HepG2 (cell line): ENCODE measurements around the gene ZNF764. TPM values are rescaled to one million over a fixed set of nuclear protein-coding genes. Genes with fewer than 3 reads are reported as not detected.
A peak's percentile ranks its signal among the peaks of the same experiment; 100 is the strongest.

Experiments used
- AGO2 ChIP-seq: fragments of 200-400 bp; formaldehyde crosslinking; optimal IDR thresholded peaks from 2 replicates; pipeline ENCODE3; 2017; ENCODE audit warnings: mild to moderate bottlenecking, low read depth, low read length, moderate library complexity
- BCLAF1 ChIP-seq: fragments of 450-650 bp; IDR thresholded peaks from 2 replicates; pipeline ENCODE4 v1.6.1; 2017; ENCODE audit warnings: mild to moderate bottlenecking
- HMGXB3 ChIP-seq: sonication (generic); formaldehyde crosslinking; IDR thresholded peaks from 2 replicates; pipeline ENCODE4 v1.4.0; 2020; ENCODE audit warnings: missing genetic modification reagents, borderline replicate concordance
- KDM1A ChIP-seq: IDR thresholded peaks from 2 replicates; pipeline ENCODE4 v1.6.1; 2016; ENCODE audit warnings: missing compliant biosample characterization
- NFYB ChIP-seq: sonication (generic); formaldehyde crosslinking; IDR thresholded peaks from 2 replicates; pipeline ENCODE4 v1.4.0; 2020; ENCODE audit warnings: missing genetic modification reagents
- SIN3B ChIP-seq: fragments of 150-350 bp; IDR thresholded peaks from 2 replicates; pipeline ENCODE4 v1.6.1; 2014; ENCODE audit warnings: low read length
- SP2 ChIP-seq: sonication (generic); formaldehyde crosslinking; IDR thresholded peaks from 2 replicates; pipeline ENCODE4 v1.5.1; 2020; ENCODE audit warnings: mild to moderate bottlenecking, missing genetic modification reagents
- STAG1 ChIP-seq: sonication (generic); formaldehyde crosslinking; IDR thresholded peaks from 2 replicates; pipeline ENCODE4 v1.4.0; 2020; ENCODE audit warnings: missing genetic modification reagents
- ZBTB33 ChIP-seq: sonication (generic); formaldehyde crosslinking; IDR thresholded peaks from 2 replicates; pipeline ENCODE4 v1.4.0; 2020; ENCODE audit warnings: missing genetic modification reagents
- ZFP37 ChIP-seq: sonication (generic); formaldehyde crosslinking; IDR thresholded peaks from 2 replicates; pipeline ENCODE4 v1.4.0; 2020; ENCODE audit warnings: missing genetic modification reagents, borderline replicate concordance
- ZIK1 ChIP-seq: sonication (generic); formaldehyde crosslinking; IDR thresholded peaks from 2 replicates; pipeline ENCODE4 v1.5.0; 2020; ENCODE audit warnings: mild to moderate bottlenecking, low read depth, missing genetic modification reagents, borderline replicate concordance
- ZNF142 ChIP-seq: sonication (generic); formaldehyde crosslinking; IDR thresholded peaks from 2 replicates; pipeline ENCODE4 v1.4.0; 2020; ENCODE audit warnings: missing genetic modification reagents
- ZNF263 ChIP-seq: sonication (generic); formaldehyde crosslinking; IDR thresholded peaks from 2 replicates; pipeline ENCODE4 v1.4.0; 2020; ENCODE audit warnings: missing genetic modification reagents
- ZNF431 ChIP-seq: sonication (generic); formaldehyde crosslinking; IDR thresholded peaks from 2 replicates; pipeline ENCODE4 v1.9.0; 2022; ENCODE audit warnings: missing genetic modification reagents, low read depth, mild to moderate bottlenecking, borderline replicate concordance
- polyA plus RNA-seq, 8 experiments: library from polyadenylated mRNA; depleted of rRNA in 3 of 8; stranded (reverse) in 7 of 8; unstranded in 1 of 8; fragments of >200 nt; fragmentation: Illumina TruSeq in 4 of 8; extraction: Trizol in 4 of 8; gene quantifications; 2 replicates each; pipeline versions ENCODE4 v1.2.1 to v1.2.3, GENCODE V29; 2011 to 2016; ENCODE audit warnings: low read depth in 4 of 8, missing spikeins in 1 of 8, mixed read lengths in 1 of 8; ENCODE audit not compliant: insufficient read depth in 1 of 8
- total RNA-seq, 5 experiments: library from RNA; depleted of rRNA; stranded (reverse); fragments of >200 nt; fragmentation: Illumina TruSeq; extraction: Trizol; gene quantifications; 2 replicates each; pipeline ENCODE4 v1.2.3, GENCODE V29; 2016; ENCODE audit warnings: low read depth in 1 of 5

ZNF764 gene
- total and polyA plus RNA-seq, 2 of the 13 experiments (the other 11 are each of a cell fraction or from before 2014, with no cell fraction given) = 4.1 to 9.1 TPM

- TF ChIP-seq ZNF142 (CRISPR knock-in tag) (no peak), STAG1 (CRISPR knock-in tag) (peak; percentile 9; the same call in 1 of the 2 replicates), NFYB (CRISPR knock-in tag) (peak; percentile 53), ZIK1 (CRISPR knock-in tag) (no peak), BCLAF1 (no peak), SP2 (CRISPR knock-in tag) (no peak), ZNF431 (no peak), AGO2 (peak; percentile 36), ZNF263 (CRISPR knock-in tag) (no peak), ZBTB33 (CRISPR knock-in tag) (peak; percentile 87), KDM1A (CRISPR knock-in tag) (no peak), HMGXB3 (peak; percentile 91; the same call in 1 of the 2 replicates), SIN3B (no peak), ZFP37 (CRISPR knock-in tag) (no peak)
These were observed 27.4 kb upstream of the ZNF764 start, which contains the start of gene ZNF785 (continued) for GRCh38 chr16:30585400-30586191.
